ENCODE data around the gene RYK. TPM values are rescaled to one million over a fixed set of nuclear protein-coding genes. Genes with fewer than 3 reads are reported as not detected.
"Not testable (repeated sequence)": the region's sequence is repeated elsewhere in the genome, so short reads cannot be mapped to it uniquely, and the experiment has no call there.

Gene RYK
- total and polyA plus RNA-seq, 3 donors from 2014 or later, result 82.6 to 120 (median 112) TPM

GRCh38 chr3:134277066-134277660 lies 26.5 kb upstream of the RYK start:
- Histone ChIP-seq H3K27ac (no peak overlapping the region), H3K36me3 (ENCODE audit: low read depth, missing control alignments) (no peaks in the 10 kb centered on the region), H3K4me3 (no peak overlapping the region), H3K27me3 (no peaks in the 10 kb centered on the region), H3K4me1 (no peaks in the 10 kb centered on the region), H3K9me3 (no peaks in the 10 kb centered on the region)
- intact Hi-C loops (cut with DNase I; ENCODE audit: low total_unique reads), result no loop called here
- 87% methylated on average over 3 of the region's 3 CpGs for WGBS, 2 donors
- TF ChIP-seq CTCF (IDR thresholded peaks at IDR 0.05) (no peak), POLR2A (IDR thresholded peaks at IDR 0.05) (no peak)
- no peak for DNase-seq

GRCh38 chr3:134276086-134276485 lies 25.4 kb upstream of the RYK start:
- no peaks in the 10 kb centered on the region for H3K4me1 ChIP-seq
- 65 to 68% methylated on average over 3 of the region's 3 CpGs for WGBS, 2 donors
- H3K27ac ChIP-seq, result no peak overlapping the region
- intact Hi-C loops (cut with DNase I; ENCODE audit: low total_unique reads), result no loop called here
- no peaks in the 10 kb centered on the region for H3K9me3 ChIP-seq
- H3K4me3 ChIP-seq, result no peak overlapping the region
- no peaks in the 10 kb centered on the region for H3K27me3 ChIP-seq
- no peak for DNase-seq
- TF ChIP-seq CTCF (IDR thresholded peaks at IDR 0.05) (no peak), POLR2A (IDR thresholded peaks at IDR 0.05) (no peak)
- H3K36me3 ChIP-seq (ENCODE audit: low read depth, missing control alignments), result no peaks in the 10 kb centered on the region

GRCh38 chr3:134275110-134275509 lies 24.5 kb upstream of the RYK start:
- H3K27me3 ChIP-seq; H3K27ac ChIP-seq; H3K36me3 ChIP-seq (ENCODE audit: low read depth, missing control alignments); H3K9me3 ChIP-seq; intact Hi-C loops (cut with DNase I; ENCODE audit: low total_unique reads); H3K4me1 ChIP-seq; H3K4me3 ChIP-seq; DNase-seq: not testable (repeated sequence)

GRCh38 chr3:134274571-134274970 lies 23.9 kb upstream of the RYK start:
- Histone ChIP-seq H3K4me1 (no peaks in the 10 kb centered on the region), H3K27me3 (no peaks in the 10 kb centered on the region), H3K4me3 (no peak overlapping the region), H3K36me3 (ENCODE audit: low read depth, missing control alignments) (no peaks in the 10 kb centered on the region), H3K9me3 (no peaks in the 10 kb centered on the region), H3K27ac (no peak overlapping the region)
- no peak for DNase-seq
- intact Hi-C loops (cut with DNase I; ENCODE audit: low total_unique reads), result no loop called here
- no peak for TF ChIP-seq POLR2A (IDR thresholded peaks at IDR 0.05)
- TF ChIP-seq CTCF (IDR thresholded peaks at IDR 0.05), result no peak

- no peaks in the 10 kb centered on the region for H3K9me3 ChIP-seq
- no peaks in the 10 kb centered on the region for H3K4me1 ChIP-seq
- 89 to 100% methylated on average over 1 of the region's 1 CpG for WGBS, 2 donors
- no peak for DNase-seq
- TF ChIP-seq CTCF (IDR thresholded peaks at IDR 0.05) (no peak), POLR2A (IDR thresholded peaks at IDR 0.05) (no peak)
- H3K27me3 ChIP-seq, result no peaks in the 10 kb centered on the region
- no peak overlapping the region for H3K27ac ChIP-seq
- no peak overlapping the region for H3K4me3 ChIP-seq
- intact Hi-C loops (cut with DNase I; ENCODE audit: low total_unique reads), result no loop called here
- H3K36me3 ChIP-seq (ENCODE audit: low read depth, missing control alignments), result no peaks in the 10 kb centered on the region
Observed at GRCh38 chr3:134267996-134268395, 17.3 kb upstream of the RYK start.

Measured in testis (tissue), 3 donors.